ENCODE data around the gene IGFN1.
A peak's percentile ranks its signal among the peaks of the same experiment; 100 is the strongest.

The IGFN1 gene

GRCh38 chr1:201185527-201186128 is 5.0 kb upstream of the IGFN1 start:
- no peak for DNase-seq

- no peak for DNase-seq
Measured at GRCh38 chr1:201186192-201186591, 4.4 kb upstream of the IGFN1 start.

GRCh38 chr1:201189085-201189484 is 1.5 kb upstream of the IGFN1 start:
- no peak for DNase-seq

GRCh38 chr1:201190005-201190404 is 619 bp upstream of the IGFN1 start:
- no peak for DNase-seq

- peak; percentile 58 to 73 for DNase-seq
Measured at GRCh38 chr1:201191653-201192260, 1.1 kb downstream of the IGFN1 start.

- DNase-seq = no peak
Measured at GRCh38 chr1:201192261-201192788, 1.7 kb downstream of the IGFN1 start.

GRCh38 chr1:201194046-201194445 is 3.4 kb downstream of the IGFN1 start:
- no peak for DNase-seq

GRCh38 chr1:201198598-201198997 is 8.0 kb downstream of the IGFN1 start:
- no peak for DNase-seq

- no peak for DNase-seq
Measured at GRCh38 chr1:201205036-201205435, 14.4 kb downstream of the IGFN1 start.

- DNase-seq = no peak
Measured at GRCh38 chr1:201206176-201206575, 15.6 kb downstream of the IGFN1 start.

GRCh38 chr1:201207046-201207445 is 16.4 kb downstream of the IGFN1 start:
- DNase-seq = no peak

- DNase-seq = no peak
Measured at GRCh38 chr1:201208236-201208635, 17.6 kb downstream of the IGFN1 start.

GRCh38 chr1:201212056-201212455 is 21.4 kb downstream of the IGFN1 start:
- DNase-seq = no peak

- no peak for DNase-seq
Measured at GRCh38 chr1:201212461-201213055, 21.9 kb downstream of the IGFN1 start.

- no peak for DNase-seq
Measured at GRCh38 chr1:201213106-201213770, 22.6 kb downstream of the IGFN1 start.

GRCh38 chr1:201213926-201214325 is 23.3 kb downstream of the IGFN1 start:
- DNase-seq = no peak

- no peak for DNase-seq
Measured at GRCh38 chr1:201214461-201214860, 23.8 kb downstream of the IGFN1 start.

- DNase-seq = no peak
Measured at GRCh38 chr1:201214886-201215285, 24.3 kb downstream of the IGFN1 start.

- DNase-seq = no peak
Measured at GRCh38 chr1:201215531-201216357, 25.1 kb downstream of the IGFN1 start.

- no peak for DNase-seq
Measured at GRCh38 chr1:201216395-201217085, 25.9 kb downstream of the IGFN1 start.

GRCh38 chr1:201217146-201217545 is 26.5 kb downstream of the IGFN1 start:
- peak in 1 of 2 experiments; percentile 10 for DNase-seq

GRCh38 chr1:201217851-201218250 is 27.2 kb downstream of the IGFN1 start:
- peak in 1 of 2 experiments; percentile 3 for DNase-seq
